Measurements from ENCODE around the gene CRLF1. TPM values are rescaled to one million over a fixed set of nuclear protein-coding genes. Genes with fewer than 3 reads are reported as not detected.
"Not testable (repeated sequence)": the region's sequence is repeated elsewhere in the genome, so short reads cannot be mapped to it uniquely, and the experiment has no call there.

Gene CRLF1
- total RNA-seq, 1 donor, result not detected

DNA sequence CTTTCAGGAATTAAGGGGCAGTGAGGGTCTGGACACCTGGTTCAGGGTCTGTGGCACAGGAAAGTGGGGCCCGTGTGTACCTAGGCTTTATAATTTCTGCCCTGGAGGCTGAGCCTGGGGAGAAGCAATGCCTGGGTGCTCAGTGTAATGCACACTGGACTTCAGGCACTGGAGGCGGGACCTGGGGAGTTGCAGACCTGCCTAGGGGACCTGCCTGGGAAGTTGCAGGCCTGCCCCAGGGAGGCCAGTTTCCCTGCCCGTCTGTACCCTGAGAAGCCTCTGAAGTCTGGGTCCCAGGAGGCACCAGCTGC, 3.6 kb upstream of the CRLF1 start:
- no peak for DNase-seq (ENCODE audit: low read depth in 2 of 3, low spot score in 2 of 3)

DNA sequence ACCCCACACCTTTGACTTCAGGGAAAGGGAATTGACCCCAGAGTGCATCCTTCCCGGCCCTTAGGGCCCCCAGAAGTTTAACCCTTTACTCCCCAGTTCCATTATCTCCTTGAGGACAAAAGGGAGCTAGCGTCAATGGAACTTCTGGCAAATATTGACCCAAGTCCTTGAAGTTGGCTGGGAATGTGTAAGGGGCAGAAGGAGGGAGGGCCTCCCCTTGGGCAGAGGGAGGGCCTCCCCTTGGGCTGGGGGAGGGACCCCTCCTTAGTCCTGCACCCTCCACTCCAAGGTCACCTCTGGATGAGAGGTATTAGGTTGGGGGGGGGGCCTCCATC, 3.1 kb upstream of the CRLF1 start:
- no peak for DNase-seq (ENCODE audit: low read depth in 2 of 3, low spot score in 2 of 3)

DNA sequence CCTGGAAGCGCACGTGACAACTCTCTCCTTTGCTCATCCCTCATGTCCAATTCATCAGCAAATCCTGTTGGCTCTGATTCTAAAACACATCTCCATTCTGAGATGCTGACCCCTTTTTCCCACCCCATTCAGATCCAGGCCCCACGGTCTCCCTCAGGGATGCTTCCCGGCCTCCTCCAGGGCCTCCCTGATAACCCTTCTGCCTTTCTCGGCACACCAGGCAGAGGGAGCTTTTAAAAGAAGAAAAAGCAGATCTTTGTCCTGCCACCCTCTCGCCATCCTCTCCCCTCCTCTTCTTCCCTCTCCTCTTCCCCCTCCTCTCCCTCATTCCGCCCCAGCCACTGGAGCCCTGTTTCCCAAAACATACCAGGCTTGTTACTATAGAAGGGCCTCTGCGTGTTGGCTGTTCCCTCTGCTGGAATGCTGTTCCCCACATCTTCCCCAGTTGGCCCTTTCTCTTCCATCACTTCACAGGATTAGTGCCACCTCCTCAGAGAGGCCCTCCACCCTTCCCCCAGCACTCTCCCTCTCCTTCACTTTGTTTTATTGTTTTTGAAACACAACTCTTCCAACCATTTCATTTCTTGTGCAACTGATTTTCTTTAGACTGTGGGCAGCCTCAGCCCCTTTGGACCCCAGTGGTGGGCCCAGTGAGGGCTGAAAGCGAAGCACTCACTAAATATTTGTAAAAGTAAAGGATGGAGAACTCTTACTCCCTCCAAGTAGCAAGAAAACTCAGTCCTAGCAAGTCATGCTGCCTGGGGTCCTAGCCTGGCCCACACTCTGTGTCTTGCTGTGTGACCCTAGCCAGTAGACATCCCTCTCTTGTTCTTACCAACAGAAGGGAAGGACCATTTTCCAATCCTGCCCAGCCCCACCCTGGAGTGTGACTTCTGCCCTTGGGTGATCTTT, 2.5 kb upstream of the CRLF1 start:
- DNase-seq (ENCODE audit: low read depth in 2 of 3, low spot score in 2 of 3), result no peak

DNA sequence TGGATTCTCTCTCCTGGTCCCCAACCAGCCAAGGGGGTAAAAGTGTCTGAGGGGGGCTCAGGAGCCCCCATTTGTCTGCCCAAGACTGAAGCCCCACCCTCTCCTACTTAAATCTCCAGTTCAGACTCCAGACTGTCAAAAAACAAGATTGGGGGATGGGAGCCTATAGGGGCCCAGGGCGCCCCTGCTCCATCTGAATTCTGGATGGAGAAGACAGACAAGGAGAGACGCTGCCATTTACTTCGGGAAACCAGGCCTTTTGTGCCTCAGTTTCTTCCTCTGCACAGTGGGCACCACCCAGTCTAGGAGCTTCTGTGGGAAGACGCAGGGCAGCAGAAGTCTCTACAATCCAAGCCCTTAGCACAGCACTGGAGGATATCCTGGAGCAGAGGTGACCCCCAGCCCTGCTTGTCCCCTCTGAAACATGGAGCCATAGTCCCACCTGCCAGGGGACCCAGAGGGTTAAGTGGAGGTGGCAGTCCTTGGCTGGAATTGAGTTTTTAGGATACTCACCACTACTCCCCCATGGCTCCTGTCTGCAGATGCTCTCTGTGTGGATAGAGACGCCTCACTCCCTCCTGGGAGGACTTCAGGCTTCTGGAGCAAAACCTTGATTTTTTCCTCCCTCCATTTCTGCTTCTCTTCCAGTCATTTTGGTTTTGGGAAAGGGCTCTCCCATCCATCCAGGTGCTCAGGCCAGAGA, 1.7 kb upstream of the CRLF1 start:
- no peak for DNase-seq (ENCODE audit: low read depth in 2 of 3, low spot score in 2 of 3)

DNA sequence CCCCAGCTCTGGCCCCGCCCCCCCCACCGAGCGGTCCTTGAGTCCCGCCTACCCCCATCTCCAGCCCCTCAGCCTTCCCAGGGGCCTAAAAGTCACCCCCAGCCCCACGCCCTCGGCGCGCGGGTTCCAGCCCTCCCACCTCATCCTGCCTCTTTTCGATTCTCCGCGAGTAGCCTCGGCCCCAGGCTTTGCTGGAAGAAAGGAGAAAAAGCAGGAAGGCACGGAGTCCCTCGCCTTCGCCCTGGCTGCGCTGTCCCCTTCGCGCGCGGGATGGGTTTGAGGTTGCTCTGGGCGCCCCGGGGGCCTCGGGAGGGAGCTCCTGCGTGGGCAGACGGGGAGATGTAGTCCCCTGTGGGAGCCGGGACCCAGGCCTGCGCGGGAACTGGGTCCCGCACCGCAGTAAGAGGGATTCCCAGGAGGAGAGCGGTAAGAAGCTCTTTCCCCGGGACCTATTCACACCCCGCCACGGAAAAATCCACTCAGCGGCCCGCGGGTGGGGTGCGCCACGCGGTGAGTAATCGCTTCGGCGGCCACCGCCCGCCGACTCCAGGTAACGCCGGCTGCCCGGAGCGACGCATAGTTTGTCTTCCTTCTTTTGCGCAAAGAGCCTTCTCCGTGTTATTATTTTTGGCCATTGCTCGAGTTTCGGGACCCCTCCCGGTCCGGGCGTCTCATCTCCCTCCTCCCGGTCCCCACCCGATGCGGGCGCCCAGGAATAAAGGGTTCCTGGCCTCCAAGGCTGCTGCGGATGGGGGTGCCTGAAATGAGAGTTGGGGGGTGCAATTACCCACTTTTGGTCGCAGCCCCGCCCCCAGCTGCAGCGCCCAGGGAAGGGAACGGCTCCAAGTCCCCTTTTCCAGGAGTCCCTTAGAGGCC, 865 bp upstream of the CRLF1 start:
- no peak for DNase-seq (ENCODE audit: low read depth in 2 of 3, low spot score in 2 of 3)

DNA sequence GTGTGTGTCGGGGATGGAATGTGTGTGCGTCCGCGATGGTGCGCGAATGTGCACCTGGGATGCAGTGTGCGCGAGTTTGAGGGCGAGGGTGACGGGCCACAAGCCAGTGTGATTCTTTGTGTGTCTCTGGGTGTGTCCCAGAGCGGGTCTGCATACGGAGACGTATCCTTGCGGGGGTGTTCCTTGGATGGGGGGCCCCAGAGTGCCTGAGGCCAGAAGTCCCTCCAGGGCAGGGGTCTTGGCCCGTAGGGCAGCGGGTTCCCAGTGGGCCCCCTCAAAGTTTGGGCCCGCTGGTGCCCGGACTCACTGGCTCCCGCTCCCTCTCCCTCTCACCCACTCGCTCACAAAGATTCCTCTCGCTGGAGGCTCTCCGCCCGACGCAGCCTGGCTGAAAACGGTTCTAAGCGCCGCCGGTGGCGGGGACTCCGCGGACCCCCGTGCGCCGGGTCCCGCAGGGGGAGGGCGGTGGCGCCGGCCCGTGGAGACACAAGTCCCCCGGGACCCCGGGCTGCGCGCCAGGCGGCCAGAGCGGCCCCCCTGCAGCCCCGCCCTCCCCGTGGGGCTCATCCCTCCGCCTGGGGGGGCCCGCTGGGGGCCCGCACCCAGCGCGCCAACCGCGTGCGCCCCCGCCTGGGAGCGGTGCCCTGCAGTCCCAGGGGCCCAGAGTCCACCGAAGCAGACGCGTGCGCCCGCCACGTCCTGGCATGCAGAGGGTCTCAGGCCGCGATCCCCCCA, 886 bp downstream of the CRLF1 start:
- no peak for DNase-seq (ENCODE audit: low read depth in 2 of 3, low spot score in 2 of 3)

DNA sequence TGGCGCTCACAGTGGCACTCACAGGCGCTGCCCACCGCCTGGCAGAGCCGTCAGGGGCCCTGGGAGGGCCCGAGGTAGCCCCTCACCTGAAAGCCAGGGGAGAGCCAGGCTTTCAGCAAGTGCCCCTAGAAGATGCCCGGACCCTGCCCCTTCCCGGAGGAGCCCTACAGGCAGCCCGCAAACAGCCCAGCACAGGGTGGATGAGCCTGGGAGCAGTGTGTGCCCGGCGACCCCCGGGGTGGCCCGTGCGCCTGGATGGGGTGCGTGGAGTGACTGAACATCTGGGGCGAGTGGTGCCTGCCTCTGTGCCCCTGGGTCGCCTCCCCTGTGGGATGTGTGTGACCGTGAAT, 1.4 kb downstream of the CRLF1 start:
- no peak for DNase-seq (ENCODE audit: low read depth in 2 of 3, low spot score in 2 of 3)

DNA sequence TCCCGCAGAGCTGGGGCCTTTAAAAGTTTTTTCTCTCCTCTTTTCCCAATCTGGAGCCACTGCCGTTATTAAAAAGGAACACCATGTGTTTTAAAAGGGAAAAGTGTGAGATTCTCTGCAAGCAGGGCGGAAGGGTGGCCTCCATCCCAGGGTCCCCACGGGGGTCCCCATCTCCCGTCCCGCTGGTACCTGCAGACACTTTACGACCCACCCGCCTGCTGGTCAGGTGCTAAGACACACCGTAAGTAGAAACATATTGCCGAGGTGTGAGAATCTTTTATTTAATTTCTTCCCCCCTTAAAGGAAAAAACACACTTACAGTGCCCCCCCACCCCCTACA, 1.8 kb downstream of the CRLF1 start:
- no peak for DNase-seq (ENCODE audit: low read depth in 2 of 3, low spot score in 2 of 3)

DNA sequence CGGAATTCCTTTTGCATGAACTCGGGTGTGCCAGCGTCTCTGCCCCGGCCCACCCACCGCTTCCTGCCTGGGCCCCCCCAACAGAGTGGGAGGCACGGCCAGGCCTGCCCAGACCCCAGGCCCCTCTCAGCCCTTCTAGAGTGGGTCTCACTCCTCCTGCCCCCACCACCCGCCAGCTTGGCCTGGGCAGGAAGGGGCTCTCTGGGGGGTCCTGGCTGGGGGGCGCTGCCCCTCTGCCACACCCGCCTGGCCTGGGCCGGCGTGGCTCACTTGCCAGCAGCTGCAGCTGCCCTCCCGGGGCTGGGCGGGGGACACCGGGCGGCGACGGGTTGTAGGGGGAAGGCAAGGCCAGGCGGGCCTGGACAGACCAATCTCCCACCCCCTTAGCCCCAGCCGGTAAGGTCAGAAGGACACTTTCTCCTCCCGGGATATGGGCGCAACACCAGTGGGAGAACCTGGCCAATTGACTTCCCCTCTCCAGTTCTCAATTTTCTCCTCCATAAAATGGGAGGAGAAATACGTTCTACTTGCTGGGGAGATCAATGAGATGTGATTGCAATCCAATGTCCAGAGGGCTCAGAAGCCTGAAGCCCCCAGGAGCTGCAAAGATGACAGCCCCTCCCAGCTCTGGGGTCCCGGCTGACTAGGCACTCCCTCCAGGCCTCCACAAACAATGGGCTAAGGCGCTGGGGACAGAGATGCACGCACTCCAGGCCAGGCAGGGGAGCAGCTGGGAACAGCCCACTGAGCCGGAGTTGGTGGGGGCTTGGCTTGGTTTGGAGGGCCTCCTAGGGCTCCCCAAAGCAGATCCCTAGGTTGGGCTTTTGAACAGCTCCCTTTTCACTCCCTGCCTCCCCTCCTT, 2.4 kb downstream of the CRLF1 start:
- no peak for DNase-seq (ENCODE audit: low read depth in 2 of 3, low spot score in 2 of 3)

DNA sequence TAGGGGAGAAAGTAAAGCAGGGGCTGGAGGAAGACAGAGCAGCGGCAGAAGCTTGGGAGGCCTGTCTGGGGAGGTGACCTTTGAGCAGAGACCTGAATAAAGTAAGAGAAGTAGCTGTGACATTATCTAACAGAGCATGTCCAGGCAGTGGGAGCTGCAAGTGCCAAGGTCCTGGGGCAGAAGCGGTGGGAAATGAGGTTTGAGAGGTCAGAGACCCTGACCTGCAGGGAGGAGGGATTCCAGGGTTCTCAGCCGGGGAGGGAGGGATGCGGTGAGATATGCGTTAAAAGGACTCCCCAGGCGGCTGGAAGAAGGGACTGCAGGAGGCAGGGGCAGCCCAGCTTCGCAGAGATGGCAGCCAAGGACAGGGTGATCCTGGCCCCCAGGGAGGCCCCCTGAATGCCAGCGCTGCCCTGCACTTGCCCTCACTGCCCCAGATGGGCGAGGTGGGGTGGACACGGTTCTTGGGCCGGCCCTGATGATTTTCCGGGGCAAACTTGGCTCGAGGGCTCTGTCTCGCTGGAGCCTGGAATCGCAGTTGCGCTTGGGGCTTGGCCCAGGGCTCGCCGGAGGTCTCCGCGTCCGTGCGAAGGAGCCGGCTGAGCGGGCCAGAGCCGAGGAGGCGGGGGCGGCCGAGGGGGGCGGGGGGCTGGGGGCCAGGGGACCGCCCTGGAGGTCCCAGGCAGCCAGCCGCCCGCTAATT, 3.2 kb downstream of the CRLF1 start:
- peak in 1 of 3 donors; percentile 56 for DNase-seq (ENCODE audit: low read depth in 2 of 3, low spot score in 2 of 3)

DNA sequence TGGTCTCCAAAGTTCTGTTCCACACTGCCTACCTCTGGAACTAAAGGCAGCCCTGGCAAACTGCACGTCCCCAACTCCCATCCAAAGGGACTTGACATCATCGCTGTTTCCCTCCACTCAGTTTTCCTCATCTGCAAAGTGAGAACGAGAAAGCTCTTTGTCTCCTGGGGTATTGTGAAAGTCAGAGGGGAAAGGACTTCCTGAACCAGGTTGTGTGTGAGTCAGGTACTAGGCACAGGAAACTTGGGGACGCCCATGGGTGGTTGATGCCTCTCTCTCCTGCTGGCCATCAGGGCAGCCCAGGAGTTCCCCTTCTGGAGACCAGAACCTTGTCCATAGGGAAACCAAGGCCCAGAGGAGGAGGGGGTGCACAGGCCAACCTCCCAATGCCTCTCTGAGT, 4.7 kb downstream of the CRLF1 start:
- DNase-seq (ENCODE audit: low read depth in 2 of 3, low spot score in 2 of 3), result no peak

DNA sequence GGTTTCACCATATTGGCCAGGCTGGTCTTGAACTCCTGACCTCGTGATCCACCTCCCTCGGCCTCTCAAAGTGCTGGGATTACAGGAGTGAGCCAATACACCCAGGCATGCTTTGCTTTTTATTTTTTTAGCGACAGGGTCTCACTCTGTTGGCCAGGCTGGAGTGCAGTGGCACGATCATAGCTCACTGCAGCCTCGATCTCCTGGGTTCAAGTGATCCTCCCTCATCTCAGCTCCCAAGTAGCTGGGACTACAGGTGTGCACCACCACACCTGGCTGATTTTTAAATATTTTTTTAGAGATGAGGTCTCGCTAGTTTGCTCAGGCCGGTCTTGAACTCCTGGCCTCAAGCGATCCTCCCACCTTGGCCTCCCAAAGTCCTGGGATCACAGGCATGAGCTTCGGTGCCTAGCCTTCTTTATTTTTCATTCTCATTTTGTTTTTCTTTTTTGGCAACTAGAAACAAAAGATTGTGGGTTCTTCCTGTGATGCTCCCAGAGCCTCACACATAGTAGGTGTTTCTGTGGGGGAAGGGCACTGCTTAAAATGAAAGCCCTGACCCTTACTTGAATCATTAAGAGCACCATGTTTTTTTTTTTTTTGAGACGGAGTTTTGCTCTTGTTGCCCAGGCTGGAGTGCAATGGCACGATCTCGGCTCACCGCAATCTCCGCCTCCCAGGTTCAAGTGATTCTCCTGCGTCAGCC, 5.8 kb downstream of the CRLF1 start:
- DNase-seq (ENCODE audit: low read depth in 2 of 3, low spot score in 2 of 3), result not testable (repeated sequence)

DNA sequence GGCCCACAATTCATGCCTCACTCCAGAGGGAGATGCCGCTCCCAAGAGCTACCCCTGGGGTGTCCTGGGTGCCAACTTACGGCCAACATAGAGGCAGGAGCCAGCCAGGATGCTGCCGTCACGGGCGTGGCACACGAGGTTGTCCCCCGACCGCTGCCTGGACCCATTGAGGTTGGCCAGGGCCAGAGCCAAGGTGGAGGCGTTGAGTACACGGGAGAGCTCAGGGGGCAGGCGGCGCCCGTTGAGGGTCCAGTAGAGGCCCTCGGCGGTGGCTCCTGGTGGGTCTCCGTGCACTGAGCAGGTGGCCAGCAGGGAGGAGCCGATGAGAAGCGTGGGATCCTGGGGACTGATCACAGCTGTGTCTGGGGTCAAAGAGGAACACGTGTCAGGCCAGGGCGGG, 7.1 kb downstream of the CRLF1 start:
- no peak for DNase-seq (ENCODE audit: low read depth in 2 of 3, low spot score in 2 of 3)

DNA sequence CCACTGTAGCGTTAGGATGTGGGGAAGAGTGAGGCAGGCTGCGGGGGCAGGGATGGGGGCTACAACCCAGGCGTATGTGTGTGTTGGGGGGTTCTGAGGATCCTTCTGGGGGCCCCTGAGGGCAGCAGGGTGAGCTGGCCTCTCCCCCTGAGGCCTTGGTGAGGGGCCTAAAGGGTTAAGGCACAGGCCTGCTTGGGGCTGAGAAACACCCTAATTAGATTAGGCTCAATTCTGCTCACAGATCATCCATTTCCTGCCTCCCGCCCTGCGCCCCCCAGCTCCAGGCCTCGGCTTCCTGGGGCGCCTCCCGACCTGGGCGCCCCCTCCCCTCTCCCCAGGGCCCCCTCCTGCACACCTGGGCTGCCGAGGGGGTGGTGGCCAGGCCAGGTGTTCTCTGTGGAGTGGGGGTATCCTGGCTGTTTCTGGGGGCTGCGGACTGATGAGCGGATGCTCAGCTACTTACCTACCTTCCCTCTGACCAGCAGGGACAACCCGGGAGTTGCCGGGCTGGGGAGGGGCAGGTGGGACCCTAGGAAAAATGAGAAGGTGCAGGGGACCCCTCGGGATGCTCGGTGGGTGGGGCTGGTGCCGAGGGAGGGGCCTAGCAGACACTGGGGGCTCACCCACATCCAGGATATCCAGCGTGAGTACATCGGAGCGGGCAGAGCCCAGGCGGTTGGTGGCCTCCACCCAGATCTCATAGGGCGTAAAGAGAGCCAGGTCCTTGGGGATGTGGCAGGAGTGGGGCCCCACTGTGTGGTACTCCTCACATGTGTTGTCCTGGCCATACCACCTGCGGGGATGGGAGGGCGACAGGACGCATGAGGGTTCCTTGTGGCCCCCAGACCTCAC, 8.6 kb downstream of the CRLF1 start:
- no peak for DNase-seq (ENCODE audit: low read depth in 2 of 3, low spot score in 2 of 3)

DNA sequence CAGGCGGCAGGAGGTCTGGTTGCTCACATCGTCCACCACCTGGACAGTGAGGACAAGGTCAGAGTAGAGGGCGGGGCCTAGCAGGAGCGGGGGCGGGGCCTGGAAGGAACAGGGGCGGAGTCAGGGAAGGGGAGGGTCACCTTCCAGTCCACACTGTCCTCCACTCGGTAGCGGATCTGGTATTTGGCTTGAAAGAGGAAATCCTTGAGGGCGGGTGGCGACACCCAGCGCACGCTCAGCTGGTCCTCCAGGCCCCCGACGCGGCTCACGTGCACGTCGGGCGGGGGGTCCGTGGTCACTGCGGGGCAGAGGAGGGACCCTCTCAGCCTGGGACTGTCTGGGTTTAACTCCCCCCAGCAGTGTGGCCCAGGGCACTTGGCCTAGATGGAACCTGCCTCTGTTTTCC, 9.8 kb downstream of the CRLF1 start:
- peak in 2 of 3 donors; percentile 47 to 56 for DNase-seq (ENCODE audit: low read depth in 2 of 3, low spot score in 2 of 3)

DNA sequence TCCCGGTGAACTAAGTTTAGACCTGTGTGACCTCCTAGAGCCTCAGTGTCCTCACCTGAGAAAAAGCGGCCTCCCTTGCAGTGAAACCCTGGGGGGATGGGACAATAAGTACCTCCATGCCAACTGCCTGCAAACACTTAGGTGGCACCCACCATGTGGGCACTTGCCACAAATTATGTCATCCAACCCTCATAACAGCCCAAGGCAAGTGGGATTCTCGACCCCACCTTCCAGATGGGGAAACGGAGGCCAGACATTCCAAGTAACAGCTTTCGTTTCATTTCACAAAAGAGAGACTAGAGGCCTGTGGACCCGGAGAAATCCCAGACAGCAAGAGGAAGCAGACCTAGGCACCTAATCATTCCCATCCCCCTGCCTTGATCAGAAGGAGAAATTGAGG, 11.1 kb downstream of the CRLF1 start:
- DNase-seq (ENCODE audit: low read depth in 2 of 3, low spot score in 2 of 3), result no peak

DNA sequence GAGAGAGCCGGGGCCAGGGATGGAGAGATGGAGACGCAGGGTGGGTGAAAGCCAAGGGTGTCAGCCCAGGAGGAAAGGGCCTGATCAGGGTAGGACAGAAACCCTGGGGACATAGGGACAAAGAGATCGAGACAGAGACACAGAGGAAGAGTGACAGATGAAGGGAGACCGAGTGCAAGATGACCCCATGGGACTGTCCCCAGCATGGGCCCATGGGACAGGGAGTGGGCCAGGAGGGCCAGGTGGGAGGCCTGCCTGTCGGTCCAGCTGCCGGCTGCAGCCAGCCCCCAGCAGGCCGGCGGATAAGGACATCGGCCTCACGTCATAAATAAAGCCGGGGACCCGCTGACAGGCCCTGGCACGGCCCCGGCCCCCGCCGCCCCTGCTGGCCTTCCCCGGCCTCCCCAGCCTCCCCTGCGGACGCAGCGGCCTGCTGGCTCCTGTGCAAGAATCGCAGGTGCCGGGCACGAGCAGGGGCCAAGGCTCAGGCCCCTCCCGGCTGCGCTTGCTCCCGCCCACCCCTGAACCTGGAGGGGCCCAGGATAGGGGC, 11.7 kb downstream of the CRLF1 start:
- no peak for DNase-seq (ENCODE audit: low read depth in 2 of 3, low spot score in 2 of 3)
